Endothelial cell of umbilical vein (primary cell): ENCODE results near the gene MINDY4.

Source experiments
- MYC ChIP-seq: IDR thresholded peaks from one replicate; pipeline ENCODE4 v1.6.1; 2011; ENCODE audit warnings: mild to moderate bottlenecking, low read depth, low read length
- POLR2A ChIP-seq: IDR thresholded peaks from 2 replicates; pipeline ENCODE4 v1.6.1; 2012; ENCODE audit warnings: low read depth, mild to moderate bottlenecking, control low read depth, low read length
- POLR2AphosphoS5 ChIP-seq: IDR thresholded peaks from 2 replicates; pipeline ENCODE4 v1.6.1; 2012; ENCODE audit warnings: low read depth, mild to moderate bottlenecking, control low read depth, low read length, moderate library complexity; ENCODE audit not compliant: insufficient read depth
- TF ChIP-seq, protein P1 (sequence below), 2 donors: IDR thresholded peaks; 1 replicate in 1 of 2; 2 replicates in 1 of 2; pipeline ENCODE4 v1.5.1; 2011; ENCODE audit warnings: low read length in 2 of 2, mild to moderate bottlenecking in 2 of 2, moderate library complexity in 2 of 2, control low read depth in 1 of 2, inconsistent platforms in 1 of 2, low read depth in 1 of 2; ENCODE audit not compliant: insufficient read depth in 1 of 2; ENCODE audit errors: extremely low read depth in 1 of 2

DNA sequence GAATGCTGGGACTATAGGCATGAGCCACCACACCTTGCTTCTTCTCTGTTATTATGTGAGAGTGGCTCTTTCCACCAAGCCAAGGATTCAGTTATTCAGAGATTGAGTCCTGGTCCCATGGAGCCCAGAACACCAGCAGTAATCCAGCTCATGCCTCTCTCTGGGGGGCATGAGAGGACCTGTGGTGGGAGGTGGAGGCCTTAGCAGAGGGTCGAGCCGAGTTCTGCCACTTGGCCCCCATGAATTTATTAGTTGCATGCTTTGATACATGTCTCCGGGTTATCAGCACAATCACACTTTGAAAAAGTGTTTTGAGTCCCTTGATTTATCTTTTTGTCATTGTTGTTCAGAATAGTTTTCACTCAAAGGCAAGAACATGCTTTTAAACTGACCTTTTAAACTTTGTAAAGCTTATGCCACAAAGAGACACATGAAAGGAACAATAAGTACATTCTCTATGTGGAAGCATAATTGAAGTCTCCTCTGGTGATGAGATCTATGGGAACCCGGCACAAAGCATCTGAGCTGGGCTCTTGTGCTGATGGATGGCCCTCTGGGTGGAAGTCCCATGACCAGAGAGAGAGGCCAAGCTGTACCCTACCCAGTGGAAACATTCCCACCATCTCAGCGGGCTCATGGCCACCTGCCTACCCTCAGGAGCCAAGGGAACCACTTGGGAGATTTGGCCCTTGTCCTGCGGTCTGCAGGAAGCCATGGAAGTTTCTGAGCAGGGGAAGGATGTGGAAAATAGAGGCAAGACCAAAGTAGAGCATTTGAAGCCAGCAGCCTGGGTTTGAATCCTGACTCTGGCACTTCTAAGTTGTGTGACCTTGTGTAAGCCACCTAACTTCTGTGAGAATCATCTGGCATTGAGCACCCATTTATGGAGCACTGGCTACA lies 53.9 kb downstream of the MINDY4 start:
- TF ChIP-seq, protein P1, sequence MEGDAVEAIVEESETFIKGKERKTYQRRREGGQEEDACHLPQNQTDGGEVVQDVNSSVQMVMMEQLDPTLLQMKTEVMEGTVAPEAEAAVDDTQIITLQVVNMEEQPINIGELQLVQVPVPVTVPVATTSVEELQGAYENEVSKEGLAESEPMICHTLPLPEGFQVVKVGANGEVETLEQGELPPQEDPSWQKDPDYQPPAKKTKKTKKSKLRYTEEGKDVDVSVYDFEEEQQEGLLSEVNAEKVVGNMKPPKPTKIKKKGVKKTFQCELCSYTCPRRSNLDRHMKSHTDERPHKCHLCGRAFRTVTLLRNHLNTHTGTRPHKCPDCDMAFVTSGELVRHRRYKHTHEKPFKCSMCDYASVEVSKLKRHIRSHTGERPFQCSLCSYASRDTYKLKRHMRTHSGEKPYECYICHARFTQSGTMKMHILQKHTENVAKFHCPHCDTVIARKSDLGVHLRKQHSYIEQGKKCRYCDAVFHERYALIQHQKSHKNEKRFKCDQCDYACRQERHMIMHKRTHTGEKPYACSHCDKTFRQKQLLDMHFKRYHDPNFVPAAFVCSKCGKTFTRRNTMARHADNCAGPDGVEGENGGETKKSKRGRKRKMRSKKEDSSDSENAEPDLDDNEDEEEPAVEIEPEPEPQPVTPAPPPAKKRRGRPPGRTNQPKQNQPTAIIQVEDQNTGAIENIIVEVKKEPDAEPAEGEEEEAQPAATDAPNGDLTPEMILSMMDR (IDR thresholded peaks at IDR 0.05; ENCODE audit: extremely low read depth in 1 of 2, insufficient read depth in 1 of 2, low read depth in 1 of 2, low read length in 2 of 2): no peak
- TF ChIP-seq POLR2A (no peak), MYC (no peak), POLR2AphosphoS5 (no peak)
